HT1080 (cell line): Measurements from ENCODE around the gene GPR21. TPM values are rescaled to one million over a fixed set of nuclear protein-coding genes. Genes with fewer than 3 reads are reported as not detected.

ENCODE experiments used
- DNase-seq: peaks from one replicate; pipeline ENCODE4 v3.0.0-alpha.2; 2015; ENCODE audit warnings: low read depth
- small RNA-seq: library from RNA; depleted of rRNA; stranded (forward); fragments of <200 nt; gene quantifications from one replicate; pipeline ENCODE3, GENCODE V24; 2014
- total RNA-seq: library from RNA; depleted of rRNA; stranded (reverse); fragments of >200 nt; shearing (Covaris generic); gene quantifications from 2 replicates; pipeline ENCODE4 v1.2.3, GENCODE V29; 2014; rRNA removed

Gene GPR21
- total RNA-seq, 1 experiment from 2014 or later = 0.55 TPM

DNA sequence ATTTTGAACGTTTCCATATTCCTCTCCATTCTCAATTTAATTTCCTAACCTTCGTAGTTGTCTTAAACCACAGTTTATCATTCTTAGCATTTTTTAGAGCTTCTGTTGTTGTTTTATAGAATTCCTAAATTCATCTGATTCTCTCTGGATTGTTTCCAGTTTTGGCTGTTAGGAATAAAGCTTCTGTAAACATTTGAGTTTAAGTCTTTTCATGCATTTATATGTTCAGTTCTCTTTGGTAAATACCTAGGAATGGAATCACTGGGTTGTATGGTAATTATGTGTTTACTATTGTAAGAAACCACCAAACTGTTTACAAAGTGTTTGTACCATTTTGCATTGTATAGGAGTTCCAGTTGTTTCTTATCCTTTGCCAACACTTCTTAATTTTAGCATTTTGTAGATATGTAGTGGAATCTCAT, 29.7 kb downstream of the GPR21 start:
- no peak for DNase-seq

DNA sequence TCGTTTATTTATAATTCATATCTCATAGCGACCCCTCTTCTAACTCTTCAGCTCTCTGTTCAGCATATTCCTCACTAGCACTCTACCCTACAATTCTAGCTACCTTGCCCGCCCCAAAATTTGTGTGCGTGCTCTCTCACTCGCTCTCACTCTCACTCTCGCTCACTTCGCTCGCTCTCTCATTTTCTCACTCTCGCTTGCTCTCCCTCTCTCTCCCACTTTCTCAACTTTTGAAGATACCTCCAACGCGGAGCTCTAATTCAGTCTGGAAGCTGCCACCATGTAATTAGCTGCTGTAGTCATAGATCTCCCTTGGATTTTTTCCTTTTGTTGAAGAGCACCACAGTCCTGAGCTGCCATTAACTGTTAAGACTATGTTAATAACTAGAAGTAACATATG, 30.4 kb downstream of the GPR21 start:
- DNase-seq = no peak

DNA sequence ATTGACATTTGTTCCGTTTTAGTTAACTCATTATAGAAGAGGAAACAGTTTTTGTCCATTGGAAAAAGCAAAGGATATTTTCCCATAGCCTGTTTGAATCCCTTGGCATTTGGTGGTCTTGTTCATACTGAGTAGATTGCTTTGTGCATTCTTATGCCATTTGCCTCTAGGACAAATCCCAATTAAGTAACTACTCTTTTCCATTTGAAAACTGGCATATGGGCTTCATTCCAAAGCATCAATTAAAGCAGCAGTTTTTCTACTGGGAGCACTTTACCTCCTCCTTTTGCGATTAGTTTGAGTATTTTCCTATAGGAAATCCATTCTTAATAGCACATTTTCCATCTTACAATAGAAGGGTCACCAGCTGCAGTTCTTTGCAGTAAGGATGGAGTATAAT, 31.2 kb downstream of the GPR21 start:
- DNase-seq = no peak

DNA sequence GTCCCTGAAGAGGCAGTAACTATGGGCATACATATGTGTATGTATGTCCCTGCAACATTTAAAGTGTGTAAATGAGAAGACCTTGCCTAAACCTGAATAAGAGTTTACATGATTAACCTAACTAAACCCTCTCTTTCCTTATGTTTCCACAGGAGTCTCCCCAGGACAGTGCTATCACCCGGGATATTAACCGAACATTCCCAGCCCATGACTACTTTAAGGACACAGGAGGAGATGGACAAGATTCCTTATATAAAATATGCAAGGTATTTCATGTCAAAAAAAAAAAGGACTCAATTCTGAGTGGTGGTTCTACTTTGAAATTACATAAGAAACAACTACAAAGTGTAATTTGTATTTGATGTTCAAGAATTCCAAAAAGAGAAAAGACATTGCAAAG, 31.7 kb downstream of the GPR21 start:
- DNase-seq = no peak

DNA sequence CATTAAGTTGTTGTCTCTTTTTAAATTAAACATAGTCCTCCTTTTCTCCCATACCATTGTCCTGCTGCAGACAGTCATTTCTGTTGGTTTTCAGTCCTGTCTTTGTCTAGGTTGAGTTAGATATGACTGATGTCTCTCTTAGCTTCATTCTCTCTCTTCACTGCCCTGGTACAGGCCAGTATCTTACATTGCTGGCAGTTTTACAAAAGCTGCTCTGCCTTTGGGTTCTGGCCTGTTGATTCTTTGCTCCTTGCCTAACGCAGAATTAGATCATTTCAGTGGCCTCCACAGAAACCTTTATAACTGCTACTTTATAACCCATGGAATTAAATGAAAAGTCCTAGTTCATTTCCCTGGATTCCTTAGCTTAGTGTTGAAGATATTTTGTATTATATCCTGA, 33.7 kb downstream of the GPR21 start:
- DNase-seq = no peak

DNA sequence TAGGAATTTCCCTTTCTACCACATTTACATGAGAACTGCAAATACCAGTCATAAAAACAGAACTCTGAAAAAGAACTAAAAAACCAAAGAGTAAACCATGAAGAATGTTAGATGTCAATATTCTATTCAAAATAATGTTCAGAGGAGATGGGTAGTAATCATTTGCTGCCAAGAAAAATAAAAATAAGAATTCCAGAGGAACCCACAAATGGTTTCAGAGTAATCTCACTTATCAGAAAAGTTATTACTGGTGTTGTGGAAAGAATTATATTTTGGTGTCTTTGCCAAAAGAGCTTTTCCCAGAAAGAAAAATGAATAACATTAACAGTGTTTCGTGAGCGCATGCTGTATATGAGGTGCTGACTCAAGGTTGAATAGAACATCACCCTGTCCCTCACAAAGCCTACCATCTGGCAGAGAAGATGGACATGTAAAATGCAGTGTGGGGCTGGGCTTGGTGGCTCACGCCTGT, 35.6 kb downstream of the GPR21 start:
- DNase-seq = no peak

DNA sequence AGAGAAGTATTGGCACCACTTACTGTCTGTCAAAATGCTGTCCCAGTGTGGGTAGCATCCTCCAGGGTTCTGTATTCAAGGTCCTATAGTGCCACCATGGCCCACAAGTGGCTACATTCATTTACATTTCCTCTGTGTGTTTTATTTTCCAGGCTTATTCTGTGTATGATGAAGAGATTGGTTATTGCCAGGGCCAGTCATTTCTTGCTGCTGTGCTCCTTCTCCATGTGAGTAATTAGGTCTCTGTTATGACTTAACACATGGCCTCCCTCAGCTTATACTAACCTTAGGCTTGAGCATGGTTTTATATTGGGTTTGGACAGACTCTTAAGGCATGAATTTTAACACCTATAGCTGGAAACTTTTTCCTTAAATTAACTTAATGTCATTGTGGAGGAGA, 36.7 kb downstream of the GPR21 start:
- DNase-seq = no peak

DNA sequence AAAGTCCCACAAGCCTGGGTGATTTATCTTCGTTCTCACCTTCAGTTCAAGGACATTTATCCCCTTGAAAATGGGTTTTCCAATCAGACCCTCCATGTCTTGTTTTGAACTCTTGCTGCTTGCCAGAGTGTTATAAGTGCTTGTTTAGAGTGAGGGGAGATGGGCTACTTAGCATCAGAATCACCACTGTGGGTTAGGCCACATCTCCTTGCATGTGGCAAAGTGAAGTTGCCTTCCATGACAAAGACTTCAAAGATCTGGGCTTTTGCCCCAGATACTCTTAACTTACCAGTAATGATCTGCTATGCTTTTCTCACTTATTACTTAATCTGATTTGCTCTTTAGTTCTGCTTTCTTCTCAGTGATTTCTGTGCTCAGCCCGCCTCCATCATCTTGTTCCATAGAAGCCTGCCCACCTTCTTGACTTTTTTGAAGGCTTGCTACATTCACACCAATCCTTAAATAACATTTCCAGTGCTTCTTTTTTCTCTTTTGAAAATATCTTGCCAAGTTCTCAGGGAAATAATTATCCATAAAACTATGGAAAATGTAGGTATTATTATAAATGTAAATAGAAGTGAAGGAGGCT, 39.0 kb downstream of the GPR21 start:
- DNase-seq = no peak

DNA sequence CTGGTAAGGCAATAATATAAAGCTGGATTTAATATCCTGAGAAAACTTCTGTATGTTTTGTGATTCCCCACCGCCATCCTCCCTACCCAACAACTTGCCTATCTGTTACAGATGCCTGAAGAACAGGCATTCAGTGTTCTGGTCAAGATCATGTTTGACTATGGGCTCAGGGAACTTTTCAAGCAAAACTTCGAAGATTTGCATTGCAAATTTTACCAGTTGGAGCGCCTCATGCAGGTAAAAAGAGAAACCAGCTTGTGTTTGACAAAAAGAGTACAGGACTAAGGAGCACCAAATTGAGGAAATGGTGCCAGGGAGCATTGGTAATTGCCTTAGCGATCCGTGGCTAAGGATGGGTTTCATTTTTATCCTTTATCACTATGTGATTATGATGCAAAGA, 40.0 kb downstream of the GPR21 start:
- no peak for DNase-seq

DNA sequence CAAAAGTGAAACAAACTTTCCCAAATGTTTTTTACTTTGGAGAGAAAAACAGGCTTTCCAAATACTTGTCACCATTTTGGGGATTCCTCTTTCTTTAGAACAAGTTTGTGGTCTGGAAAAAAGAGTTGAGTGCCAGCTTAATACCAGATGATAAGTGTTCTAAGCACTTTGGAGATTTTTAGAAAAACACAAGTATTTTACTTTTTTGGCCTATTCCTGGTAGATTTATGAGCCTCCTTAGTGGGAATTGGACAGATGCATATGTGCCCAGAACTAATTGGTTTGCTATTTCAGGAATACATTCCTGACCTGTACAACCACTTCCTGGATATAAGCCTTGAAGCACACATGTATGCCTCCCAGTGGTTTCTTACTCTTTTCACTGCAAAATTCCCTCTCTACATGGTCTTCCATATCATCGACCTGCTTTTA, 40.5 kb downstream of the GPR21 start:
- DNase-seq = peak; percentile 53

DNA sequence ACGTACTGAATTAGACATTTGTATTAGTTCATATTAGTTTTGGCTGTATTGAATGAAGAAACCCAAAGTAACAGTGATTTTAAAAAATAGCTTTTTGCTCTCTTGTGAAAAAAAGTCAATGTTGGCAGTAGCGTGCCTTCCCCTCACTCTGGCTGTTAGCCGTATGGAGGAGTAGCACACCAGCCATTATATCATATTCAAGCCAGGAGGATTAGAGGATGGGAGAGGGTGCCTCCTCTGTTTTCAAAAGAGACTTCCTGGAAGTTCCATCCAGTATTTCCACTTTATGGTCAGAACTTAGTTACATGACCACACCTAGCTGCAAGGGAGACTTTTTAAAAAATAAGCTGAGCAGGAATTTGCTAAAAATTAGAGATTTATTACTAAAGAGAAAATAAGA, 41.2 kb downstream of the GPR21 start:
- no peak for DNase-seq

DNA sequence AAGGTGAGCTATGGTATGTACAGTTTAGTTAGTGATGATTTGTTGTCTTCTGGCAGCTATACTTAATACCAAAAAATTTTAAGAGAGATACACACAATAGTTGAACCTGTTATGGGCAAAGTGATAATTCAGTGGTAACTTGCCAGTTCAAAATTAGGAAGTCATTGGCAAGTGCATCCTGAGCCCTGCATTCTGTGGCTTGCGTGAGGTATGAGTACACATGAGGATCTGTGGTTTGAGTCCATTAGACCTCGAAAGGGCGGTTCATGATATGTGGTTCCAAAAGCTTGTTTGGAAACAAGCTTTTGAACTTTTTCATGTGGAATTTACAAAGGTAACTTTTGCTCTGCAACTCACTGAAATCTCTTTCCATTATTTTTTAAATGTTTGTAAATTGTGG, 47.0 kb downstream of the GPR21 start:
- DNase-seq = no peak

DNA sequence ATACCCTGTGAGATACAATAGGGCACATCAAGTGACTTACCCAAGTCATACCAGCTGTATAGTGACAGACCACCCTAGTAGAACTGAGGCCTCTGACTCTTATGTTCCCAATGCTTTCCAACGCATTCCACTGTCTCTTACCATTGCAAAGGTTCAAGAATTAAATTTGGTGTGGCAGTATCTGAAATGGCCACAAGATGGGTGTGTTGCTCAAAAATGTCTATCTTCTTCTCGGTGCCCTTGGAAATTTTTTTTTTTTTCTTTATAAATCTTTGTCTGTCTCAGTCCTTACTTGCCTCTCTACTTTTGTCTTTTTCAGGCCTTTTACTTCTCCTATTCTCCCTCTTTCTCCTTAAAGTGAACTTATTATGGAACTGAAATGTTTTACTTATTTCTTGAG, 48.4 kb downstream of the GPR21 start:
- DNase-seq = peak; percentile 44

DNA sequence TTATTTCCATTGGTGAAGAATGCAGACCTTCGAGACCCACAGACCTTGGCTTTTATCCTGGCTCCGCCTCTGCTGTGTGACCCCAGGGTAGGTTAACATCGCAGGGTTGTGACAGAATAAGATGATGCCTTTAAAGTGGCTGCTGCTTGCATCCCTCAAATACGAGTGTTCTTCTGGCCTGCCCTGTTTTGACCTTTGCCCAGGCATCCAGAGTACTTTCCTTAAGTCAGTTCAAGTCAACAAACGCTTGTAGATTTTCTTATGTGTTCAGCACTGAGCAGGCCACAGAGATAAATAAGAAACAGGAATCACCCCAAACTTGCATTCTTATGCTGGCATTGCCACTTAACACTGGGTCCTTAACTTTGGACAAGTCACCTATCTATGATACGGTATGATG, 50.2 kb downstream of the GPR21 start:
- DNase-seq = no peak

DNA sequence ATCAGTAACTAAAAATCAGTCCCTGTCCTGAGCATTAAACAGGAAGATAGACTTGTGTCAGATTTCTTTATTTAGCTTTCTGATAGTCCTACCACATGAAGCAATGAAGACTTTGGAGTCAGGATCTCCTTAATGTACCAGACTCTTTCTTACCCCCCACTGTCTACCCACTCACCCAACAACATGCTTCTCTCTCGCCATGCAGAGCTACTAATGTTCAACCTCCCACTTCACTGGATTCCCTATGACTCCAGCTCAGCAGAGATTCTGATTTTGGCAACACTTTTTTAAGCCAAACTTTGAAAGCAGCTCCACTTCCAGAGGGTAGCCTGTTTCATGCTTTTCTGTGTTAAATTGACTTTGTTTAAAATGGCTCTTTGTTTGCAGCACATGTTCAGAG, 50.8 kb downstream of the GPR21 start:
- no peak for DNase-seq

Small RNA genes within 50 kb of the gene (small RNA-seq; reads per million reads assigned to genes)
- gene GPR21 = not detected

Other genes starting within 250 kb of the GPR21 start
- gene OR5C1, start 244.7 kb upstream of the GPR21 start, total RNA-seq = not detected in 2 replicates
- not detected in 2 replicates for gene OR1K1, start 233.5 kb upstream of the GPR21 start, total RNA-seq
- 21.8 and 25.1 TPM in 2 replicates for gene PDCL, start 205.1 kb upstream of the GPR21 start, total RNA-seq
- gene RC3H2, start 128.3 kb upstream of the GPR21 start, total RNA-seq = 32.0 and 33.7 TPM in 2 replicates
- gene ZBTB6, start 120.3 kb upstream of the GPR21 start, total RNA-seq = 7.3 and 13.0 TPM in 2 replicates
- gene ZBTB26, start 102.2 kb upstream of the GPR21 start, total RNA-seq = 4.2 and 5.4 TPM in 2 replicates
- 15.1 and 20.2 TPM in 2 replicates for gene RABGAP1, start 92.6 kb upstream of the GPR21 start, total RNA-seq
- 14.5 and 16.0 TPM in 2 replicates for gene STRBP, start 234.9 kb downstream of the GPR21 start, total RNA-seq